GM21526 (cell line): ENCODE measurements around the gene ACACA.
"Not testable (repeated sequence)": the region's sequence is repeated elsewhere in the genome, so short reads cannot be mapped to it uniquely, and the experiment has no call there.

Experiments
- ATAC-seq: cut with Tn5 transposase; IDR thresholded peaks from one replicate; pipeline ENCODE4 v1.9.1; 2021; ENCODE audit warnings: moderate library complexity; ENCODE audit not compliant: unreplicated experiment, low FRiP score

The ACACA gene

GRCh38 chr17:37084372-37084771 lies 322.3 kb downstream of the ACACA start:
- no peak for ATAC-seq

- ATAC-seq, result no peak
Measured at GRCh38 chr17:37083456-37083855, 323.2 kb downstream of the ACACA start.

GRCh38 chr17:37082985-37083384 lies 323.7 kb downstream of the ACACA start:
- ATAC-seq, result no peak

GRCh38 chr17:37082311-37082860 lies 324.2 kb downstream of the ACACA start:
- ATAC-seq, result no peak

GRCh38 chr17:37081287-37081686 lies 325.3 kb downstream of the ACACA start:
- no peak for ATAC-seq

- no peak for ATAC-seq
Measured at GRCh38 chr17:37079735-37080134, 326.9 kb downstream of the ACACA start.

- ATAC-seq, result no peak
Measured at GRCh38 chr17:37079065-37079708, 327.4 kb downstream of the ACACA start.

GRCh38 chr17:37073464-37073863 lies 333.2 kb downstream of the ACACA start:
- ATAC-seq, result not testable (repeated sequence)

GRCh38 chr17:37069087-37069486 lies 337.5 kb downstream of the ACACA start:
- no peak for ATAC-seq

GRCh38 chr17:37068266-37068665 lies 338.4 kb downstream of the ACACA start:
- no peak for ATAC-seq

GRCh38 chr17:37067555-37068111 lies 339.0 kb downstream of the ACACA start:
- no peak for ATAC-seq

GRCh38 chr17:37066322-37067255 lies 340.0 kb downstream of the ACACA start:
- ATAC-seq, result no peak

GRCh38 chr17:37065486-37066321 lies 340.9 kb downstream of the ACACA start:
- no peak for ATAC-seq

GRCh38 chr17:37064956-37065355 lies 341.7 kb downstream of the ACACA start:
- no peak for ATAC-seq

GRCh38 chr17:37064206-37064605 lies 342.4 kb downstream of the ACACA start:
- no peak for ATAC-seq

GRCh38 chr17:37062021-37062420 lies 344.6 kb downstream of the ACACA start:
- ATAC-seq, result no peak

GRCh38 chr17:37060928-37061327 lies 345.7 kb downstream of the ACACA start:
- ATAC-seq, result no peak

- ATAC-seq, result no peak
Measured at GRCh38 chr17:37060094-37060493, 346.5 kb downstream of the ACACA start.

GRCh38 chr17:37059493-37059892 lies 347.1 kb downstream of the ACACA start:
- no peak for ATAC-seq

- ATAC-seq, result no peak
Measured at GRCh38 chr17:37056622-37057021, 350.0 kb downstream of the ACACA start.
